DMS 273 treated with DMSO at 0.1 percent for 48 hours (cell line): Measurements from ENCODE around the gene CYP24A1.

Experiments
- DNase-seq: peaks from one replicate; lab custom pipeline; 2025; lab: John Stamatoyannopoulos, UW

The CYP24A1 gene

GRCh38 chr20:54112221-54112884 lies 61.4 kb downstream of the CYP24A1 start:
- DNase-seq = no peak

- DNase-seq = no peak
Measured at GRCh38 chr20:54111460-54111859, 62.3 kb downstream of the CYP24A1 start.

GRCh38 chr20:54110457-54110856 lies 63.3 kb downstream of the CYP24A1 start:
- no peak for DNase-seq

GRCh38 chr20:54110041-54110440 lies 63.7 kb downstream of the CYP24A1 start:
- no peak for DNase-seq

DNA sequence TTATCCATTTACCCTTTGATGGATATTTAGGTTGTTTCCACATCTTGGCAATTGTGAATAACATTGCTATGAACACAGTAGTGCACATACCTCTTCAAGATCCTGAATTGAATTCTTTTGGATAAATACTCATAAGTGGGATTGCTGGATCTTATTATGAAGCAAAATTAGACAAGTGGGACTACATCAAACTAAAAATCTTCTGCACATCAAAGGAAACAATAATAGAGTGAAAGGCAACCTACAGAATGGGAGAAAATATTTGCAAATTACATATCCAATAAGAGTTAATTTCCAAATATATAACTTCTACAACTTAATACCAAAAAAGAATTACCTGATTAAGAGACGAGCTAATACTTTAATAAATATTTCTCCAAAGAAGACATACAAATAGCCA lies 65.0 kb downstream of the CYP24A1 start:
- DNase-seq = no peak

GRCh38 chr20:54108326-54108642 lies 65.5 kb downstream of the CYP24A1 start:
- DNase-seq = no peak

DNA sequence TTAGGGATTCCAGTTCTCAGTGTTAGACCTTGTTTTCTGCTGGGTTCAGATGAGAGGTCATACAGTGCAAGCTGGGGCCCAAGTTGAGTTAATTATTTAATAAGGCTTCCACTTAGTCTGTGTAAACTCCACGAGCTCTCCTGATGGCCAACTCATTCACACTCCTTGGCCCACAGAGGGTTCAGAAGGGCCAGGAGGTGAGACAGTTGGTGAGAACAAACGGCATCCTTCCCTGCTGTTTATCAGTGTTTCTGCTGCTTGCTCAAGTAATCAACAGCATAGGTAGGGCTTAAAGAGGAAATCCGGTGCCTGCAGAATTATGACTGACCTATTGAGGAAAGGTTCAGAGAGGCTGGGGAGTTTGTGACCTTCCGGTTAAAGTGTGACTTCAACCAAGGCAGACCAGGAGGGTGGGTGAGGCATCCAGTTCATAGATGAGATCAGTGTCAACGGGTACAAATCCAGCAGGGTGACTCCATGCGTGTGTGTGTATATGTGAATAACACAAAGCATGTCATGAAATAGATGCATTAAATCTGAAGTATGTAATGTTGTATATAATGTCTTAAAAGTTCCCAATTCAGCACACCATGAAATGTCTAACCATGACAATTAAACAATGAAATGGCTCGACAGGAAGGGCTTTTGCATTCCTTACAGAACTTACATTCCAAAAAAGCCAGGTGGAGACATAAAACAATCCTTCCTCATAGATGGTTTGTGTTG lies 66.0 kb downstream of the CYP24A1 start:
- DNase-seq = no peak

DNA sequence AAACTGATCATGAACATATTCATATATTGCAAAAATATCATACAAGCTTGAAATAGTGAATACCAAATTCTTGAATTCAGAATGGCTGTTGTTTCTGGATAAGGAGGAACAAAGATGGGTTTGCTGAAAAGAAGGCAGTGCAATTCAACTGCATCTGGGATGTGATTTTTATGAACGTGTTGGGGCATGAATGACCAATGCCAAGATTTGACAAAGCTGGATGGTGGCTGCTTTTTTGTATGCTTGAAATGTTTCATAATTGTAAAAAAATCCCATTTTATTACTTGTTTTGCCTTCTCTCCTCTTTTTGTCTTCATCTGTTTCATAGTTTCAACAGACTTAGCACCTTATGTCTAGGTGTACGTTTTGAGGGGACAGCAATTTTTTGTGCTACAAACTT lies 66.6 kb downstream of the CYP24A1 start:
- DNase-seq = no peak

DNA sequence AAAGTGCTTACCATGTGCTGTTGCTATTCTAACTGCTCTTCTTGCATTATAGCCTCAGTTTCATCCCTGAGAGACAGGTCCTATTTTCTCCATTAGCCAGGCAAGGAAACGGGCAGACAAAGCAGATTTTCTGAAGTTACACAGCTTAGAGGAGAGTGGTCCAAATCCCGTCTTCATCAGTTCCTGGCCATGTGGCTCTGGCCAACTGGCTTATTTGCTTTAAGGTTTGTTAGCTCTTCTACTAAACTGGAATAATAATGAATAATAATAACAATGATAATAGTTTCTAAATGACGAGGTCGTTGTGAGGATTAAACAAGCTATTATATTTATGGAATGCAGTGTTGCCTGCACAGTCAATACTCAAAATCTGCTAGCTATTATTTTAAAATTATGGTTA lies 67.6 kb downstream of the CYP24A1 start:
- no peak for DNase-seq

GRCh38 chr20:54105653-54106052 lies 68.1 kb downstream of the CYP24A1 start:
- DNase-seq = no peak

DNA sequence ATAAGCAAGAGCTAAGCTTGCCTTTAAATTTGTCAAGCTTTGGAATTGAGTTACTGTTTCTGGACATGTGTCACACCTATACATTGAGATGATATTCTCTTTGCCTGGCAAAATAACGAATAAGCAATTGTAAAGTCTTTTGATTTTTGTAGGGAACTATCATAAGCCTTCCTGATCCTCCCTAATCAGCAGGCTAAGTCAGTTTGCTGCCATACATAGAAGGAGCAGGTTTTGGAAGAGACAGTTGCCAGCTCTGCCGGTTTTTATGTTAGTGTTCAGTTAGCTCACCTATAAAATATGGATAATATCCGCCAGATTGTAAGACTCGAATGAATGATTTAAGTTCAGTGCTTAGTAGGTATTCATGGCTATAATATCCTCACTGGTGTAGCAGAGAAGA lies 69.0 kb downstream of the CYP24A1 start:
- DNase-seq = no peak

- no peak for DNase-seq
Measured at GRCh38 chr20:54103762-54104600, 69.8 kb downstream of the CYP24A1 start.
